GM18505 (cell line): Measurements from ENCODE around the gene MAPK11.

Experiments
- ATAC-seq: cut with Tn5 transposase; IDR thresholded peaks from one replicate; pipeline ENCODE4 v1.9.1; 2021; ENCODE audit not compliant: unreplicated experiment
- POLR2A ChIP-seq: IDR thresholded peaks from 4 replicates; pipeline ENCODE4 v1.6.1; 2011; ENCODE audit warnings: borderline replicate concordance; ENCODE audit not compliant: insufficient read depth, insufficient read length; ENCODE audit errors: extremely low read depth

The MAPK11 gene

DNA sequence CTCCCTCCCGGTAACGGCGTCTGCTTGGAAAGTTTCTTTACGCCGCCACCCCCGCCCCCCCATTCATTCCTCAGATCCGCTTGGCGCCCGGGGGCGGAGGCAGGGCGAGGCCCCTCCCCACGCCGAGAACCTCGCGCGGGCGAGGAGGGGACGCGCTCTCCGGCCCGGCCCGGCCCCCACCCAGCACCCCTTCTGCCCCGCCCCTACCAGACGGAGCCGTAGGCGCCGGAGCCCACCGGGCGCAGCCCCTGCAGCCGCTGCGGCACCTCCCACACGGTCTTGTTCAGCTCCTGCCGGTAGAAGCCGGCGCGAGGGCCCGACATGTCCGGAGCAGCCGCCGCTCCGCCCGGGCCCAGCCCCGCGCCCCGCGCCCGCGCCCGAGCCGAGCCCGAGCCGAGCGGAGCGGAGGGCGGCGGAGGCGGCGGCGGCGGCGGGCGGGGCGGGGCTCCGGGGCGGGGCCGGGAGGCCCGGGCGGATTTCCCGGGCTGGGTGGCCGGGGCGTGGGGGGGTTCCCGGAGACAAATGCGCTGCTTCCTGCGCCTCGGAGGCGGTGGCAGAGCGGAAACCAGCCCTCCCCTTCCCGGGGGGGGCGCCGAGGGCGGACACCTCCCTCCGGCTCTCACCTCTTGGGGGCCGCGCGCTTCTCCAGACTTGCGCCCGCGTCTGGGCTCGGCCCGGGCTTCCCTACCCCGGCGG lies at the start of gene MAPK11:
Gene MAPK11, minus strand, starts transcription at position 411 of the 696 bp plus-strand sequence. Its CDS starts 88 bp downstream, at position 323.
- ATAC-seq = no peak
- no peak for TF ChIP-seq POLR2A

- no peak for TF ChIP-seq POLR2A
- ATAC-seq = no peak
Observed at GRCh38 chr22:50319503-50319951, 49.3 kb upstream of the MAPK11 start.

GRCh38 chr22:50318698-50319411 lies 48.7 kb upstream of the MAPK11 start:
- no peak for TF ChIP-seq POLR2A
- no peak for ATAC-seq

DNA sequence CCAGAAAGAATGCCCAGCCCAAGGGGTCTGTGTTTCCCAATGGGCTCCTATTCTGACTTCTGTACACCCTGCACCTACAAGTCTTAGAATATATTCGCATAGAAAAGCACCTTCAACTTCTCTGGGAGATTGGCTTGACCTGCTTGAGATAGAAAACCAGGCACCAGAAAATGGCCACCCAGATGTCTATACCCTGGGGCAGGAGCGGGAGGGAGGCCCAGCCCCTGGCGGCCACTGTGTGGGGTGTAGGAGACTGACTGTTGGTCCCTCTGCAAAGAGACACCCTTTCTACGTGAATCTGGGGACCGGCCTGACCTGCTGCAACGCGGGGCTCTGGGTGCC lies 48.1 kb upstream of the MAPK11 start:
- ATAC-seq = no peak
- no peak for TF ChIP-seq POLR2A

- ATAC-seq = no peak
- no peak for TF ChIP-seq POLR2A
Observed at GRCh38 chr22:50317674-50318073, 47.5 kb upstream of the MAPK11 start.

DNA sequence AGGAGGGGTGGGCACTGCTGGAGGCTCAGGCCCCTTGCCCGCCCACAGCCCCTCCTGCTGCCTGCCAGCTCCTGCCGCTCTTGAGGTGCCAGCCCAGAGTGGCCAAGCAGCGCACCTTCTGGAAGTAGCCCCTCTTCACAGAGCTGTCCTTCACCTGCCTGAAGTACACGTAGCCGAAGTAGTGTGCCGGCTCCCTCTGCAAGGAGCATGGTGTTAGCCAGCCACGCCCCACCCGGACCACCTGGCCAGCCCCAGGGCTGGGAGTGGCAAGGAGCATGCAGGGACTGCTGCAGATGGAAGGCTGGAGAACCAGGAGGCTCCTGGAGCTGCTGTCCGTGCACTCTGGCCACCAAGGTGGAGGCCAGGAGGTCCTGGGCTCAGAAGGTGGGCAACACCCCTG lies 47.0 kb upstream of the MAPK11 start:
- ATAC-seq = no peak
- no peak for TF ChIP-seq POLR2A

GRCh38 chr22:50316114-50317065 lies 46.2 kb upstream of the MAPK11 start:
- no peak for ATAC-seq
- no peak for TF ChIP-seq POLR2A

- TF ChIP-seq POLR2A = no peak
- no peak for ATAC-seq
Observed at GRCh38 chr22:50315289-50316113, 45.3 kb upstream of the MAPK11 start.

DNA sequence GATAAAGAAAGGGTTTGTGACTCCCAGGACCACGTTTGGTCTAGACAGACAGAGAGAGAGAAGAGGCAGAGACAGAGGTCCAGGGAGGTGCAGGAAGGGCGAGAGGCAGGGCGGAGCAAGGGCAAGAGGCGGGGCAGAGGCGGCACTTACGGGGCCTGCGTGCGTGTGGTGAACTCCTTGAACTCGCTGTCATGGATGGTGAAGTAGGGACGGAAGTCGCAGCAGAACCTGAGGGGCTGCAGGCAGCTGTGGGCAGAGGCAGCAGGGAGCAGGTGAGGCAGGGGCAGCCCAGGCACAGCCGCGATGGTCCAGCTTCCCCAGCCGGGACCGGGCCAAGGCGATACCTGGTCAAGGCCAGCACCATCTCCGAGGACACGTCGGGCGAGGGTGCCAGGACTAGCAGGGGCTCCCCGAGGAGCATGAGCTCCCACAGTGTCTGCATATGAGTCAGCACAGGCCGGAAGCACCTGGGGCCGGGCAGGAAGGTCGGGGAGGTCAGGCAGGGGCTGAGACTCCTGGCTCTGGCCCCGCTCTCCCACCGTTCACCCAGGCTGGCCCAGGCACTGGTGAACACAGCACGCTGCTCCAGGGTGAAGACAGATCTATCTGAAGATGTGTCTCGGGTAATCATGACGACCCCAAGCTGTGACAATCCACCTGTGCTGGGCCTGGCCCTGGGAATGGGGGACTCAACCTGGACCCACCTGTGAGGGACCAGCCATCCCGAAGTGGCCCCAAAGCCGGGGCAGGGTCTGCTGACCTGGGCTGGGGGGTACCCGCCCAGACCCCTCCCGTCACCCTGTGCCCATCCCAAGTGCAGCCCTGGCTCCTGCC lies 44.5 kb upstream of the MAPK11 start:
- peak; percentile 77 for TF ChIP-seq POLR2A
- peak; percentile 67 for ATAC-seq

- TF ChIP-seq POLR2A = no peak
- ATAC-seq = no peak
Observed at GRCh38 chr22:50314081-50314454, 43.9 kb upstream of the MAPK11 start.

GRCh38 chr22:50313600-50313999 lies 43.4 kb upstream of the MAPK11 start:
- no peak for TF ChIP-seq POLR2A
- no peak for ATAC-seq

DNA sequence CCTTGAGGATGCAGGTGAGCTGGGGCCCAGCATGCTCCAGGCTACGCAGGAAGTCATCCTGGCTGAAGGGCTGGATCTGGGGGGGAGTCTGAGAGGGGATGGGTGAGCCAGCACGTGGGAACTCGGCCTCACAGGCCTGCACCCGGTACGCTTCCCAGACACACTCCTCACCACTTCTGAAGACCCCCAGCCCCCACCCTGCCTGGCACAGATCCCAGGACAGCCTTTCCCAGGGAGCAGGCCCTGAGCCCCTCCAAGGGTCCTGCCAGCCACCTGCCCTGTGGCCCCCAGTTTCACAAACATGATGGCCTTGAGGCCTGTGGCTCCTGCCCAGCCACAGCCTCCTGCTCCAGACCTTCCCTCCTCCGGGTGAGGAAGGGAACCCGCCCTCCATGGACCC lies 42.8 kb upstream of the MAPK11 start:
- ATAC-seq = no peak
- TF ChIP-seq POLR2A = no peak
